Measurements from ENCODE around the gene SAMMSON. TPM values are rescaled to one million over a fixed set of nuclear protein-coding genes. Genes with fewer than 3 reads are reported as not detected.
A peak's percentile ranks its signal among the peaks of the same experiment; 100 is the strongest.

Gene SAMMSON
- total and polyA plus RNA-seq, 7 donors: 0.04 to 0.82 (median 0.60) TPM; not detected in 4

DNA sequence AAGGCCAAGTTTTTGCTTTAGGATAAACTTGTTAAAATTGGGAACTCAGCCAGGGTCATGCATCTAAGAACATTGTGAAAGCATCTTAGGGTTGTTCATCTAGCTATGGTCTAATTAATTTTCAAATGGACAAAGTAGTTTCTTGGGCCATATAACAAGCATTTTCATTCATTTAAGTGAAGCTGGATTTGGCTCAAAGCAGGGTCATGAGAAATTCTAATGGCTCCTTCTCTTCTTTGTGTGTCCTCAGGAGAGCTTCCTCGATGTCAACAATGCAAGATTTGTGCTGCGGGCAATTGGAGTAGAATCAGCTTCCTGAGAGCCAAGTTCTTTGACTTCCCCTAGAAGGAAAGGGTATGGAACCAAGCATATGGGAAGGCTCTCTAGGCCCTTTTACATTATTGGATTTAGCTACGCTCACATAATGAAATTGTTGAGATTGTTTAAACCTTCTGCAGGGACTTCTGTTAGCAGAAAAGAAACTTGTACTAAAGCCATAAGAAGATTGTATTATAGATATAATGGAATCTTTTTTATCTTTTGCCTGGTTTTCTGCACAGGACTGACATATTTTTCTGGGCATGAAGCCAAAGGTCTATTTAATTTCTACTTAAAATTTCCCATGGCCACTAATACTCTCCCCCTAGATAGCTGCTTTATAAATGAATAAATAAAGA is 1.8 kb upstream of the SAMMSON start:
- Histone ChIP-seq H3K27ac (peak overlapping the region in 3 of 4 donors; percentile 75 to 81 (median 80)), H3K9me3 (no peaks in the 10 kb centered on the region), H3K36me3 (no peaks in the 10 kb centered on the region), H3K4me1 (peaks cover 0 to 38% (median 23%) of the 10 kb centered on the region in 4 donors), H3K4me3 (no peak overlapping the region), H3K27me3 (no peaks in the 10 kb centered on the region)
- 60 to 70% methylated on average over 3 of the region's 3 CpGs for WGBS, 2 donors
- intact Hi-C loops (cut with DNase I): no loop called here
- no peak for TF ChIP-seq POLR2A (IDR thresholded peaks at IDR 0.05)
- TF ChIP-seq EP300 (IDR thresholded peaks at IDR 0.05): no peak
- TF ChIP-seq, protein P1, sequence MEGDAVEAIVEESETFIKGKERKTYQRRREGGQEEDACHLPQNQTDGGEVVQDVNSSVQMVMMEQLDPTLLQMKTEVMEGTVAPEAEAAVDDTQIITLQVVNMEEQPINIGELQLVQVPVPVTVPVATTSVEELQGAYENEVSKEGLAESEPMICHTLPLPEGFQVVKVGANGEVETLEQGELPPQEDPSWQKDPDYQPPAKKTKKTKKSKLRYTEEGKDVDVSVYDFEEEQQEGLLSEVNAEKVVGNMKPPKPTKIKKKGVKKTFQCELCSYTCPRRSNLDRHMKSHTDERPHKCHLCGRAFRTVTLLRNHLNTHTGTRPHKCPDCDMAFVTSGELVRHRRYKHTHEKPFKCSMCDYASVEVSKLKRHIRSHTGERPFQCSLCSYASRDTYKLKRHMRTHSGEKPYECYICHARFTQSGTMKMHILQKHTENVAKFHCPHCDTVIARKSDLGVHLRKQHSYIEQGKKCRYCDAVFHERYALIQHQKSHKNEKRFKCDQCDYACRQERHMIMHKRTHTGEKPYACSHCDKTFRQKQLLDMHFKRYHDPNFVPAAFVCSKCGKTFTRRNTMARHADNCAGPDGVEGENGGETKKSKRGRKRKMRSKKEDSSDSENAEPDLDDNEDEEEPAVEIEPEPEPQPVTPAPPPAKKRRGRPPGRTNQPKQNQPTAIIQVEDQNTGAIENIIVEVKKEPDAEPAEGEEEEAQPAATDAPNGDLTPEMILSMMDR (IDR thresholded peaks at IDR 0.05): no peak
- no peak for TF ChIP-seq POLR2AphosphoS5 (IDR thresholded peaks at IDR 0.05)
- no peak for DNase-seq

- intact Hi-C loops (cut with DNase I): no loop called here
- H3K4me3 ChIP-seq: peak overlapping the region in 3 of 4 donors; percentile 18 to 32 (median 21)
- peaks cover 0 to 38% (median 23%) of the 10 kb centered on the region in 4 donors for H3K4me1 ChIP-seq
- TF ChIP-seq EP300 (IDR thresholded peaks at IDR 0.05): peak in 2 of 4 donors; percentile 3 to 44
- no peak for TF ChIP-seq POLR2A (IDR thresholded peaks at IDR 0.05)
- TF ChIP-seq, protein P1 (IDR thresholded peaks at IDR 0.05): no peak
- peak in 1 of 4 donors; percentile 43 for TF ChIP-seq POLR2AphosphoS5 (IDR thresholded peaks at IDR 0.05)
- H3K27ac ChIP-seq: peak overlapping the region; percentile 71 to 81 (median 78)
- no peaks in the 10 kb centered on the region for H3K36me3 ChIP-seq
- no peak for DNase-seq
- H3K27me3 ChIP-seq: no peaks in the 10 kb centered on the region
- no peaks in the 10 kb centered on the region for H3K9me3 ChIP-seq
- WGBS, 2 donors: 26 to 51% methylated on average over 3 of the region's 3 CpGs
Measured at GRCh38 chr3:69998759-69999139, 784 bp upstream of the SAMMSON start.

DNA sequence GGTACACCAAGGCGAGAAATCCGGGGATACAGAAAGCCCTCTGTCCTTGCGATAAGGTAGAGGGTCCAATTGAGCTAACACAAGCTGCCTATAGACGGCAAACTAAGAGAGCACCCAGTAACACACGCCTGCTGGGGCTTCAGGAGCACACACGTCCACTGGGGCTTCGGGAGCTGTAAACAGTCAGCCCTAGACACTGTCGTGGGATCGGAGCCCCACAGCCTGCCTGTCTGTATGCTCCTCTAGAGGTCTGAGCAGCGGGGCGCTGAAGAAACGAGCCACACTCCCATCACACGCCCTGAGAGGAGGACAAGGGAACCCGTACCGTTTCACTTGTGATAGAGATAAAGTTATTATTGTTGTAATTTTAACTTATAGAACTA is 486 bp downstream of the SAMMSON start:
- Histone ChIP-seq H3K4me1 (peaks cover 0 to 38% (median 23%) of the 10 kb centered on the region in 4 donors), H3K4me3 (no peak overlapping the region), H3K36me3 (no peaks in the 10 kb centered on the region), H3K9me3 (no peaks in the 10 kb centered on the region), H3K27ac (peak overlapping the region; percentile 71 to 81 (median 78)), H3K27me3 (no peaks in the 10 kb centered on the region)
- no peak for DNase-seq
- intact Hi-C loops (cut with DNase I): no loop called here
- no peak for TF ChIP-seq EP300 (IDR thresholded peaks at IDR 0.05)
- no peak for TF ChIP-seq POLR2AphosphoS5 (IDR thresholded peaks at IDR 0.05)
- TF ChIP-seq POLR2A (IDR thresholded peaks at IDR 0.05): no peak
- TF ChIP-seq, protein P1 (IDR thresholded peaks at IDR 0.05): no peak
- 70 to 76% methylated on average over 15 of the region's 15 CpGs for WGBS, 2 donors

GRCh38 chr3:70000563-70001081 is 1.1 kb downstream of the SAMMSON start:
- WGBS, 2 donors: 25 to 50% methylated on average over 4 of the region's 4 CpGs
- intact Hi-C loops (cut with DNase I): no loop called here
- peaks cover 0 to 38% (median 23%) of the 10 kb centered on the region in 4 donors for H3K4me1 ChIP-seq
- H3K9me3 ChIP-seq: no peaks in the 10 kb centered on the region
- TF ChIP-seq POLR2AphosphoS5 (IDR thresholded peaks at IDR 0.05) (peak in 1 of 4 donors; percentile 35), EP300 (IDR thresholded peaks at IDR 0.05) (no peak)
- no peaks in the 10 kb centered on the region for H3K36me3 ChIP-seq
- peak overlapping the region in 1 of 4 donors; percentile 4 for H3K27ac ChIP-seq
- no peaks in the 10 kb centered on the region for H3K27me3 ChIP-seq
- no peak for DNase-seq
- H3K4me3 ChIP-seq: no peak overlapping the region

- H3K27ac ChIP-seq: no peak overlapping the region
- no peaks in the 10 kb centered on the region for H3K9me3 ChIP-seq
- H3K4me1 ChIP-seq: peaks cover 0 to 26% (median 14%) of the 10 kb centered on the region in 4 donors
- TF ChIP-seq EP300 (IDR thresholded peaks at IDR 0.05) (no peak), POLR2A (IDR thresholded peaks at IDR 0.05) (no peak), POLR2AphosphoS5 (IDR thresholded peaks at IDR 0.05) (no peak)
- TF ChIP-seq, protein P1 (IDR thresholded peaks at IDR 0.05): no peak
- intact Hi-C loops (cut with DNase I): no loop called here
- no peak overlapping the region for H3K4me3 ChIP-seq
- no peaks in the 10 kb centered on the region for H3K27me3 ChIP-seq
- no peaks in the 10 kb centered on the region for H3K36me3 ChIP-seq
- no peak for DNase-seq
Measured at GRCh38 chr3:70003119-70003518, 3.6 kb downstream of the SAMMSON start.
